Common myeloid progenitor, CD34-positive (primary cell): ENCODE results near the gene LYG2.
"Not testable (repeated sequence)": the region's sequence is repeated elsewhere in the genome, so short reads cannot be mapped to it uniquely, and the experiment has no call there.

ENCODE experiments used
- CTCF ChIA-PET: fragments of 350-600 bp; sonication (Branson Sonifier 250); formaldehyde crosslinking; loops from one replicate; lab custom pipeline; 2021; ENCODE audit warnings: antibody characterized with exemption; lab: Charles Lee
- POLR2A ChIA-PET: fragments of 350-600 bp; sonication (Branson Sonifier 250); formaldehyde crosslinking; loops from one replicate; lab custom pipeline; 2021; ENCODE audit warnings: antibody characterized with exemption; lab: Charles Lee
- DNase-seq, 3 donors: peaks; one replicate each; pipeline versions ENCODE4 v3.0.0 to v3.0.0-alpha.2; 2013
- H3K27ac ChIP-seq, 2 experiments: 1 replicate in 1 of 2; 2 replicates in 1 of 2; pipeline ENCODE4 v1.7.0; 2013; ENCODE audit warnings: inconsistent platforms in 2 of 2, low read length in 2 of 2, mild to moderate bottlenecking in 2 of 2, low read depth in 1 of 2, moderate library complexity in 1 of 2; ENCODE audit not compliant: severe bottlenecking in 2 of 2, insufficient read depth in 1 of 2, poor library complexity in 1 of 2
- H3K27me3 ChIP-seq, 5 experiments: replicated peaks in 2 of 5; 1 replicate in 3 of 5; 2 replicates in 2 of 5; pipeline versions ENCODE4 v1.6.1 to v1.7.0; 2013; ENCODE audit warnings: low read length in 4 of 5, mild to moderate bottlenecking in 2 of 5, moderate library complexity in 2 of 5, inconsistent platforms in 1 of 5; ENCODE audit not compliant: insufficient read depth in 5 of 5, control insufficient read depth in 4 of 5
- H3K36me3 ChIP-seq, 4 experiments: 1 replicate in 2 of 4; 2 replicates in 2 of 4; pipeline versions ENCODE4 v1.6.1 to v1.7.0; 2013; ENCODE audit warnings: low read length in 3 of 4, control low read depth in 1 of 4, mild to moderate bottlenecking in 1 of 4; ENCODE audit not compliant: control insufficient read depth in 4 of 4, insufficient read depth in 4 of 4
- H3K4me1 ChIP-seq, 4 experiments: 1 replicate in 3 of 4; 2 replicates in 1 of 4; pipeline versions ENCODE4 v1.6.1 to v1.7.1; 2013; ENCODE audit warnings: low read length in 3 of 4, mild to moderate bottlenecking in 3 of 4, control low read depth in 1 of 4, inconsistent platforms in 1 of 4, moderate library complexity in 1 of 4; ENCODE audit not compliant: control insufficient read depth in 4 of 4, insufficient read depth in 4 of 4; ENCODE audit errors: control extremely low read depth in 1 of 4
- H3K4me3 ChIP-seq, 7 experiments: 1 replicate in 4 of 7; 2 replicates in 3 of 7; pipeline versions ENCODE4 v1.5.1 to v1.7.0; 2013; ENCODE audit warnings: mild to moderate bottlenecking in 7 of 7, low read length in 6 of 7, moderate library complexity in 6 of 7, inconsistent platforms in 2 of 7, low read depth in 2 of 7, control low read depth in 1 of 7; ENCODE audit not compliant: insufficient read depth in 4 of 7, control insufficient read depth in 1 of 7; ENCODE audit errors: extremely low read depth in 1 of 7
- H3K9me3 ChIP-seq, 5 experiments: 1 replicate in 4 of 5; 2 replicates in 1 of 5; pipeline versions ENCODE4 v1.6.1 to v1.7.1; 2013; ENCODE audit warnings: low read length in 4 of 5, mild to moderate bottlenecking in 2 of 5, inconsistent platforms in 1 of 5, low read depth in 1 of 5, moderate library complexity in 1 of 5; ENCODE audit not compliant: control insufficient read depth in 4 of 5, insufficient read depth in 2 of 5; ENCODE audit errors: control extremely low read depth in 1 of 5
- WGBS: methylation state at CpG from one replicate; pipeline ENCODE4 v1.1.5; 2013; ENCODE audit not compliant: insufficient coverage; 5-methylcytosine and 5-hydroxymethylcytosine counted together

The LYG2 gene

DNA sequence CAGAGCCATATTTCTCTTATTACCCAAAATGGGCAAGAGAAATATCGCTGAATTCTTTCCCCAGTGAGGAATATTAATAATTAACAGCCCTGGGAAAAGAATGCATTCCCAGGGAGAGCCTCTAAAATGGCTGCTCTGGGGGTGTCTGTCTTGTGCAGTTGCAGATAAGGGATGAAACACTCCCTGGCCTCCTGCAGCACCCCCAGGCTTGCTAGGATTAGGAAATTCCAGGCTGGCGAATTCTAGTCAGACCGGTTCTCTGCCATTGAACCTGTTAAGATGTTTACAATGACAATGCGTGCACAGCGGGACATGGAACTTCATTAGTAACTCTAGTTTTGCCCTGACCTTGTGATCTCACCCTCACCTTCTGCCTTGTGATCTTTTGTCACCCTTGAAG is 50.0 kb downstream of the LYG2 start:
- Histone ChIP-seq H3K27me3 (no peaks in the 10 kb centered on the region), H3K4me3 (no peak overlapping the region), H3K9me3 (peaks cover 0 to 14% (median 3%) of the 10 kb centered on the region in 5 experiments), H3K36me3 (no peaks in the 10 kb centered on the region), H3K27ac (no peak overlapping the region), H3K4me1 (no peaks in the 10 kb centered on the region)
- WGBS: 100% methylated on average over 4 of the region's 5 CpGs
- POLR2A ChIA-PET: no interaction called here
- no peak for DNase-seq
- CTCF ChIA-PET: no interaction called here

DNA sequence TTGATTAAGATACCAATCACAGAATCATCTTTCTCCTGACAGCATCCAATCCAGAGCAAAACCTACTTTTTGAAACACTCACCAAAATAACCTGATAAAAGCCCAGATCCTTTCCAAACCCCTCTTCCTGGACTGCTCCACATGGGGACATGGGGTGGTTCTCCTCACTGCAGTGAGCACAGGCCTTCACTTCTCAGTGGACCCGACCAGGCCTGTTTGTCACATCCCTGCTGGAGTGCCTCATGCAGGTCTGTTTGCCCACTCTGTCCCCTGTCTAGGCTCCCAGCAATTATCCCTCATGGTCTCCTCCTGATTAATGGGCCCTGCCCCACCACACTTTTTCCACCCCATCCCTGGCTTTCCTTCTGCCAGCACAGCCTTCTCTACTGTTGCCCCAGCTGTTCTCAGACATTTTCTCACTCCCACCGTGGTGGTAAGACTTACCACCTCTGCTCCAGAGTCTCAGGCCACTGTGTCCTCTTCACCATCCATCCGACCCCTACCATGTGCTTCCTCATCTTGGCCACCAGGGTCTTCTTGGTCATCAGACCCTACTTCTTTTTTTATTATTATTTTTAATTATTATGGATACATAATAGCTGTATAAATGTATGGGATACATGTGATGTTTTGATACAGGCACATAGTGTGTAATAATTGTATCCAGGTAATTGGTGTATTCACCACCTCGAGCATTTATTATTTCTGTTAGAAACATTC is 53.3 kb downstream of the LYG2 start:
- Histone ChIP-seq H3K27ac (no peak overlapping the region), H3K9me3 (peaks cover 0 to 7% (median 0%) of the 10 kb centered on the region in 5 experiments), H3K36me3 (peaks cover 0 to 14% (median 7%) of the 10 kb centered on the region in 4 experiments), H3K27me3 (no peaks in the 10 kb centered on the region), H3K4me1 (no peaks in the 10 kb centered on the region), H3K4me3 (no peak overlapping the region)
- ChIA-PET POLR2A (no interaction called here), CTCF (no interaction called here)
- no peak for DNase-seq
- WGBS: 100% methylated on average over 2 of the region's 4 CpGs

DNA sequence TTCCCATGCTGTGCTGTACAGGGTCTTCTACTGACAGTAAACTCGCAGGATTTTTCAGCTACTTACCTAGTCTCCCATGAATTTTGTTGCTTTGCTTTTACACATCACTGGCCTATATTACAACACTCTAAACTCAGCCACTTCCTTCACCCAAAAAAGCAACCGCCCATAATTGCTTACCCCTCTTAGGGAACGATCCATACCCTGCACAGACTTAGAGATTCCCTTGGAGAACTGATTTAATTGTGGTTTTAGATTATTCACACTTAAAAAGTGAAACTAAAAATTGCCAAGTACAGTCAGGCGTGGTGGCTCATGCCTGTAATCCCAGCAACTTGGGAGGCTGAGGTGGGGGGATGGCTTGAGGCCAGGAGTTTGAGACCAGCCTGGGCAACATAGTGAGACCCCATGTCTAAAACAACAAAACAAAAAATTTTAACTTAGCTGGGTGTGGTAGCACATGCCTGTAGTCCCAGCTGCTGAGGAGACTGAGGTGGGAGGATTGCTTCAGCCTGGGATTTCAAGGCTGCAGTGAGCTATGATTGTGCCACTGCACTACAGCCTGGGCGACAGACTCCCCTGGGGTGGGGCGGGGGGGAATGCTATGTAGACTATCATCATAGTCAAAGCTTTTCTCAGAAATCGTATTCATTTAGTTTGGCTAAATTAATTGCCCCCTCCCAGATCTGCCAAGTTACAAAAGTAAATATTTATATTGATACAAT is 55.2 kb downstream of the LYG2 start:
- H3K9me3 ChIP-seq: peaks cover 0 to 2% (median 0%) of the 10 kb centered on the region in 5 experiments
- 90% methylated on average over 2 of the region's 7 CpGs for WGBS
- no peak overlapping the region for H3K27ac ChIP-seq
- DNase-seq: no peak
- H3K4me3 ChIP-seq: no peak overlapping the region
- peaks cover 5 to 30% (median 17%) of the 10 kb centered on the region in 4 experiments for H3K36me3 ChIP-seq
- H3K4me1 ChIP-seq: no peaks in the 10 kb centered on the region
- ChIA-PET POLR2A (no interaction called here), CTCF (no interaction called here)
- no peaks in the 10 kb centered on the region for H3K27me3 ChIP-seq

DNA sequence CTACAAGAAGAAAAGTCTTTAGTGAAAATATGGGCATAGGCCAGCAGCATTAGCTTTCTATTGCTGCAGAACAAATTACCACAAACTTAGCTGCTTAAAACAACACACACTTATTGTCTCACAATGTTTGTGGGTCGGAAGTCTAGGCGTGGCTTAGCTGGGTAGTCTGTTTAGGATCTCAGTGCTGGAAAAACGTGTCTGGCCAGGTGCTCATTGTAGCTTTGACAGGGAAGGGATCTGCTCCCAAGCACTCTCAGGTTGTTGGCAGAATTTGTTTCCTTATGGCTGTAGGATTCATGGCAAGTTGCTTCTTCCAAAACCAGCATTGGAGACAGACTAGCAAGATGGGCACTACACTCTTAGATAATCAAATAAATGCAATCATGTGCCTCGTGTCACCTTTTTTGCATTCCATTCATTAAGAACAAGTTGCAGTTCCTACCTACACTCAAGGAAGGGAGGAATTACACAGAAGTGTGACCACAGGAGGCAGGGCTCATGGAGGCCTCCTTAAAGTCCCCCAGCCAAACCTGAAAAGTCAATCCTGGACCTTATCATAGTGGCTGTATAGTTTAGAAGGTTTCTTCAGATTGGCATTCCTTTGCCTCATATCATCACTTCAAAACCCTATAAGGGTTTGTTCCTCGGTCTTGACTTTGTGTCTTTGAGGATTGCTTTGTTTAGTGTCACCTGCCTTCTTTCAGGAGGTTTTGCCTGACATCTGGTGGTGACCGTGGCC is 57.2 kb downstream of the LYG2 start:
- ChIA-PET POLR2A (no interaction called here), CTCF (interaction anchor here (0.6 to 1.0 kb wide), 2 partner anchors 17 to 541 kb away, joined by 3 read pairs; no protein-coding TSS in a partner anchor)
- H3K36me3 ChIP-seq: peaks cover 6 to 34% (median 21%) of the 10 kb centered on the region in 4 experiments
- H3K4me3 ChIP-seq: no peak overlapping the region
- 92% methylated on average over 5 of the region's 6 CpGs for WGBS
- no peaks in the 10 kb centered on the region for H3K27me3 ChIP-seq
- H3K27ac ChIP-seq: no peak overlapping the region
- DNase-seq: no peak
- no peaks in the 10 kb centered on the region for H3K9me3 ChIP-seq
- H3K4me1 ChIP-seq: no peaks in the 10 kb centered on the region

DNA sequence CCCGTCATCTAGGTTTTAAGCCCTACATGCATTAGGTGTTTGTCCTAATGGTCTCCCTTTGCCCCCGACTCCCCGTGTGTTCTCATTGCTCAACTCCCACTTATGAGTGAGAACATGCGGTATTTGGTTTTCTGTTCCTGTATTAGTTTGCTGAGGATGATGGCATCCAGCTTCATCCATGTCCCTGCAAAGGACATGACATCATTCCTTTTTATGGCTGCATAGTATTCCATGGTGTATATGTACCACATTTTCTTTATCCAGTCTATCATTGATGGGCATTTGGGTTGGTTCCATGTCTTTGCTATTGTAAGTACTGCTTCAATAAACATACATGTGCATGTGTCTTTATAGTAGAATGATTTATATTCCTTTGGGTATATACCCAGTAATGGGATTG is 63.1 kb downstream of the LYG2 start:
- peaks cover 11 to 50% (median 31%) of the 10 kb centered on the region in 4 experiments for H3K36me3 ChIP-seq
- WGBS: 100% methylated on average over 1 of the region's 4 CpGs
- DNase-seq, POLR2A ChIA-PET, H3K27me3 ChIP-seq, H3K4me1 ChIP-seq, H3K27ac ChIP-seq, CTCF ChIA-PET, H3K4me3 ChIP-seq, H3K9me3 ChIP-seq: not testable (repeated sequence)
